ENCODE results near the gene RHOD.

The RHOD gene

DNA sequence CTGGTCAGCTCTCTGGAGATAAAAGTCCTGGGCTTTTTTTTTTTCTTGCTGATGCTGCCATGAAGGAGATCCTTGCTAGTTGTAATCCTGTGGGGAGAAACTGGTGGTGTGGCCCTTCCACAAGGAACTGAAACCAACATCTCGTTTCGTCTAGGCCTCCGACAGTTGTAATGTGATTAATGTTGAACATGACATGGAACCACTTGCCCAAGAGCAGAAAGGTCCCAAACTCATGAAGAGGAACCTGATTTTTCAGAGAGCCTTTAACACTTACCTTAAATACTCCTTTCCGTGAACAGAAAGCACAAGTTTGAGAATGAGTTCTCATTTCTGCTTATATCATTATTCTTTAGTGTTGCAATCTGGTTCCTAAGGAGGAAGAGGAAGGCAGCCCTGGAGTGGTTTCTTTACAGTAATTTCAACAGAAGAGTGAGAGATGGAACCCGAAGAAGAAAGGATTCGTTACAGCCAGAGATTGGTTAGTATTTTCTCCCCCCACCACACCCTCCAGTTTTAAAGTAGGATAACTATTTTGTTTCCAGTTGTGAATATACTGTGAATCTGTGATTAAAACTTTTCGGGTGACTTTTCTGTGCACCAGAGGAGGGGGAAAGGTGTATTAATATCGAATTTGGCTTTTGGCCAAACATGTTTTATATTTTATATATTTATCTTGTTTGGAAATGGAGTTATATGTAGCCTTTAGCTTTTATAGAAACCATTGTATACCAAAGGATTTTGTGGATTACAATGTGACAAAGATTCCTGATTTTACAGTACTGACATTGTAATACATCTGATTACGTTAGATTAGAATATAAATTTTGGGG, 64.4 kb downstream of the RHOD start:
- no peak for DNase-seq (ENCODE audit: low read depth, low spot score)
- Histone ChIP-seq H3K4me1 (ENCODE audit: insufficient read depth, insufficient read length) (no peaks in the 10 kb centered on the region), H3K27me3 (ENCODE audit: insufficient read depth, insufficient read length) (peaks cover 12% of the 10 kb centered on the region), H3K36me3 (ENCODE audit: insufficient read depth, insufficient read length, low read length) (peaks cover 35% of the 10 kb centered on the region), H3K9ac (ENCODE audit: insufficient read length, low read depth) (peak overlapping the region; percentile 91), H3K9me3 (ENCODE audit: insufficient read depth, low read length) (no peaks in the 10 kb centered on the region), H3K4me3 (ENCODE audit: insufficient read length, low read depth) (peak overlapping the region; percentile 96)
- TF ChIP-seq YY1 (IDR thresholded peaks at IDR 0.05; ENCODE audit: insufficient read depth, insufficient read length) (no peak), SUZ12 (IDR thresholded peaks at IDR 0.05; ENCODE audit: extremely low read depth, insufficient read depth, insufficient read length) (no peak), ZNF274 (IDR thresholded peaks at IDR 0.05; ENCODE audit: low read depth, low read length) (no peak)
